ENCODE data around the gene GRIA1. TPM values are rescaled to one million over a fixed set of nuclear protein-coding genes. Genes with fewer than 3 reads are reported as not detected.

The GRIA1 gene
- total and polyA plus RNA-seq, 10 of the 15 experiments (the other 5 are each of a cell fraction or from before 2014, with no cell fraction given): 0.04 to 0.18 (median 0.04) TPM; not detected in 7

GRCh38 chr5:153520137-153520536 is 29.7 kb downstream of the GRIA1 start (continued):
- TF ChIP-seq EP300 (IDR thresholded peaks at IDR 0.05; ENCODE audit: borderline replicate concordance in 1 of 2, control insufficient read depth in 1 of 2, low read depth in 2 of 2, low read length in 2 of 2) (no peak), CHD4 (IDR thresholded peaks at IDR 0.05) (no peak), SIN3A (IDR thresholded peaks at IDR 0.05; ENCODE audit: low read depth, low read length) (no peak), ESRRA (IDR thresholded peaks at IDR 0.05; ENCODE audit: low read length) (no peak), SPI1 (IDR thresholded peaks at IDR 0.05; ENCODE audit: borderline replicate concordance, insufficient read depth, low read depth, low read length) (no peak)

DNA sequence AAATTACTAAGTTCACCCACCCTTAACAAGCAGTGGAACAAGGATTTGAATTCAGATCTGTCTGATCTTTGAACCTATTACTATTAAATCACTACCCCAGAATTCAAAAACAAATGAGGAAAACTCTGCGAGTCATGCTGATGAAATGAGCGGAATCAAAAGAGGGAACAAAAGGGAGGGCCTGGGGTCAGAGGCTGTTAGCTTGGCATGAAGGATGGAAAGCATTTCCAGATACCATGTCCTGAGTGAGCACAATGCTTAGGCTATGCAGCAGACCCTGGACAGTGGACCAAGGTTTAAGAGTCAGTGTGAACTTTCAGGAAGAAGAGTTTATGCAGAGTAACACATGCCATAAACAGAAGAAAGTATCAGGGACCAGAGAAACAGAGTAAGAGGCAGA is 30.5 kb downstream of the GRIA1 start:
- ChIA-PET CTCF (interaction anchor here (0.7 kb wide), 1 partner anchor 444 kb away, joined by 3 read pairs; no protein-coding TSS in a partner anchor), SMC1A (ENCODE audit: uncharacterized antibody, unreplicated experiment) (interaction anchor here (0.7 to 2.1 kb wide), 3 partner anchors 11 to 83 kb away, joined by 3 to 8 read pairs (median 3); no protein-coding TSS in a partner anchor), RAD21 (ENCODE audit: unreplicated experiment) (no interaction called here), POLR2A (no interaction called here)
- H3K4me1 ChIP-seq (ENCODE audit: control insufficient read depth, insufficient read depth, low read length): no peaks in the 10 kb centered on the region
- no peaks in the 10 kb centered on the region for H4K20me1 ChIP-seq (ENCODE audit: control insufficient read depth, insufficient read depth)
- H3K27ac ChIP-seq (ENCODE audit: control insufficient read depth, insufficient read depth): no peak overlapping the region
- FAIRE-seq: no peak
- in situ Hi-C loops (cut with MboI) (no loop called here), intact Hi-C loops (cut with micrococcal nuclease; ENCODE audit: unreplicated experiment) (no loop called here)
- no peak for DNase-seq (ENCODE audit: low read depth, low spot score)
- BruUV-seq (replicated peaks): no TSS peak
- no peaks in the 10 kb centered on the region for H3K9me3 ChIP-seq (replicated peaks; ENCODE audit: control insufficient read depth, insufficient read depth, low read length)
- TF ChIP-seq GABPA (IDR thresholded peaks at IDR 0.05; ENCODE audit: low read depth): no peak
- H3K79me2 ChIP-seq (ENCODE audit: control insufficient read depth, insufficient read depth, low read length): no peaks in the 10 kb centered on the region
- H3K9ac ChIP-seq (ENCODE audit: control insufficient read depth, insufficient read depth, low read length): no peak overlapping the region
- 83% methylated on average over 2 of the region's 2 CpGs for WGBS (ENCODE audit: insufficient coverage, insufficient replicate concordance, low lambda C conversion rate, missing lambda C conversion rate)
- no peak for ATAC-seq
- no peak overlapping the region for H3K4me2 ChIP-seq (ENCODE audit: control insufficient read depth, insufficient read depth)
- H3K36me3 ChIP-seq (ENCODE audit: control insufficient read depth in 2 of 2, insufficient read depth in 2 of 2, low read length in 1 of 2): no peaks in the 10 kb centered on the region
- H3K27me3 ChIP-seq (replicated peaks in 1 of 2; ENCODE audit: control insufficient read depth in 2 of 2, insufficient read depth in 2 of 2, low read length in 1 of 2): no peaks in the 10 kb centered on the region
- no peak overlapping the region for H3K4me3 ChIP-seq
- no peak overlapping the region for H2AFZ ChIP-seq (ENCODE audit: control insufficient read depth, low read depth, low read length)

DNA sequence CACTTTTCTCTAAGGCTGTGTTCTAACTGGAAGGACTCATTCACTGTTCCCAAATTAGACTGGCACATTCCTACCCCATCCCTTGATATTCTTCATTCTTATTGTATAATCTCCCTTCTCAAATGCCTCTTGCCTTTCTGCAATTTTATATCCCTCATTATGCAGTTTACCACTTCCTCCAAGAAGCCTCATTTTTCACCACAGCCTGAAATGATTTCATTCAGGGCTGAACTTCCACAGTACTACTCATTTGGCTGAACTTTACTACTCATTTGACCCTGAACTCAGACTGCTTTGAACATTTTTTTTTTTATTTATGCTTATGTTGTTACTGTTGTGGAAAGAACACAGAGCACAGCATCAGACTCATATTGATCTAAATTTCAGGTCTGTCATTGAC is 32.7 kb downstream of the GRIA1 start:
- ChIA-PET POLR2A (no interaction called here), SMC1A (ENCODE audit: uncharacterized antibody, unreplicated experiment) (no interaction called here), RAD21 (ENCODE audit: unreplicated experiment) (no interaction called here), CTCF (interaction anchor here (1.3 kb wide), 1 partner anchor 24 kb away, joined by 3 read pairs; no protein-coding TSS in a partner anchor)
- FAIRE-seq (no peak), DNase-seq (ENCODE audit: low read depth, low spot score) (no peak), ATAC-seq (no peak)
- TF ChIP-seq KLF5 (IDR thresholded peaks at IDR 0.05; ENCODE audit: partially characterized antibody): no peak
- no peak for TF ChIP-seq TBL1XR1 (IDR thresholded peaks at IDR 0.05; ENCODE audit: low read depth, low read length)
- Histone ChIP-seq H3K79me2 (ENCODE audit: control insufficient read depth, insufficient read depth, low read length) (no peaks in the 10 kb centered on the region), H3K9ac (ENCODE audit: control insufficient read depth, insufficient read depth, low read length) (no peak overlapping the region), H3K4me1 (ENCODE audit: control insufficient read depth, insufficient read depth, low read length) (no peaks in the 10 kb centered on the region), H3K4me3 (no peak overlapping the region), H3K4me2 (ENCODE audit: control insufficient read depth, insufficient read depth) (no peak overlapping the region), H3K9me3 (replicated peaks; ENCODE audit: control insufficient read depth, insufficient read depth, low read length) (no peaks in the 10 kb centered on the region), H3K27me3 (replicated peaks in 1 of 2; ENCODE audit: control insufficient read depth in 2 of 2, insufficient read depth in 2 of 2, low read length in 1 of 2) (no peaks in the 10 kb centered on the region), H2AFZ (ENCODE audit: control insufficient read depth, low read depth, low read length) (no peak overlapping the region), H3K27ac (ENCODE audit: control insufficient read depth, insufficient read depth) (no peak overlapping the region), H4K20me1 (ENCODE audit: control insufficient read depth, insufficient read depth) (no peaks in the 10 kb centered on the region), H3K36me3 (ENCODE audit: control insufficient read depth in 2 of 2, insufficient read depth in 2 of 2, low read length in 1 of 2) (no peaks in the 10 kb centered on the region)
- intact Hi-C loops (cut with micrococcal nuclease; ENCODE audit: unreplicated experiment) (no loop called here), in situ Hi-C loops (cut with MboI) (no loop called here)
- BruUV-seq (replicated peaks): no TSS peak

All from GM12878 (cell line).